GM12878 (cell line): Measurements from ENCODE around the gene FBF1. TPM values are rescaled to one million over a fixed set of nuclear protein-coding genes. Genes with fewer than 3 reads are reported as not detected.

Experiments used
- ATAC-seq: fragments of 200-7000 bp; cut with Tn5 transposase; 3 replicates; pipeline ENCODE4 v1.9.1; 2020; ENCODE audit warnings: mild to moderate bottlenecking, moderate library complexity
- BruUV-seq: library from RNA; stranded (reverse); fragments of 400-500 nt; replicated peaks from 2 replicates; lab custom pipeline; 2021; lab: Mats Ljungman, UMichigan
- CTCF ChIA-PET: fragments of 300-600 bp; sonication (Branson Sonifier 250); formaldehyde crosslinking; extraction: SDS; loops from one replicate; lab custom pipeline; 2021; ENCODE audit warnings: inconsistent platforms; lab: Yijun Ruan, JAX
- POLR2A ChIA-PET: fragments of 350-600 bp; formaldehyde crosslinking; extraction: SDS; loops from one replicate; lab custom pipeline; 2021; ENCODE audit warnings: inconsistent platforms; lab: Charles Lee
- RAD21 ChIA-PET: fragments of 300-600 bp; sonication (Branson Sonifier 250); formaldehyde crosslinking; loops from one replicate; lab custom pipeline; 2023; ENCODE audit warnings: antibody characterized with exemption; ENCODE audit not compliant: unreplicated experiment; lab: Charles Lee
- SMC1A ChIA-PET: fragments of 300-600 bp; sonication (Branson Sonifier 250); formaldehyde crosslinking; loops from one replicate; lab custom pipeline; 2023; ENCODE audit not compliant: unreplicated experiment, uncharacterized antibody; lab: Charles Lee
- DNase-seq: peaks from one replicate; pipeline ENCODE4 v3.0.0-alpha.2; 2011; ENCODE audit warnings: low read depth, low spot score
- FAIRE-seq: peaks from 3 replicates; lab custom pipeline; 2011; peaks lifted over from hg19 to GRCh38; lab: Jason Lieb, UNC
- H2AFZ ChIP-seq: 2 replicates; pipeline ENCODE4 v1.6.0; 2011; ENCODE audit warnings: low read depth, low read length, control low read depth; ENCODE audit not compliant: control insufficient read depth
- H3K27ac ChIP-seq: 2 replicates; pipeline ENCODE4 v1.5.1; 2011; ENCODE audit warnings: control low read depth; ENCODE audit not compliant: control insufficient read depth, insufficient read depth
- H3K27me3 ChIP-seq, 2 experiments: replicated peaks in 1 of 2; 2 replicates each; pipeline versions ENCODE4 v1.6.0 to v1.6.1; 2011; ENCODE audit warnings: low read length in 1 of 2; ENCODE audit not compliant: control insufficient read depth in 2 of 2, insufficient read depth in 2 of 2
- H3K36me3 ChIP-seq, 2 experiments: 2 replicates each; pipeline ENCODE4 v1.5.1; 2011; ENCODE audit warnings: low read length in 1 of 2; ENCODE audit not compliant: control insufficient read depth in 2 of 2, insufficient read depth in 2 of 2
- H3K4me1 ChIP-seq: 2 replicates; pipeline ENCODE4 v1.6.1; 2011; ENCODE audit warnings: mild to moderate bottlenecking, low read length, moderate library complexity, mixed read lengths; ENCODE audit not compliant: control insufficient read depth, insufficient read depth
- H3K4me2 ChIP-seq: 2 replicates; pipeline ENCODE4 v1.6.0; 2011; ENCODE audit warnings: control low read depth; ENCODE audit not compliant: control insufficient read depth, insufficient read depth
- H3K4me3 ChIP-seq: fragments of 200-600 bp; sonication (generic); 2 replicates; pipeline ENCODE4 v1.5.1; 2016
- H3K79me2 ChIP-seq: 2 replicates; pipeline ENCODE4 v1.6.0; 2011; ENCODE audit warnings: low read length; ENCODE audit not compliant: control insufficient read depth, insufficient read depth
- H3K9ac ChIP-seq: 2 replicates; pipeline ENCODE4 v1.8.0; 2011; ENCODE audit warnings: low read length, control low read depth, mixed read lengths; ENCODE audit not compliant: control insufficient read depth, insufficient read depth
- H3K9me3 ChIP-seq: replicated peaks from 3 replicates; pipeline ENCODE4 v1.5.1; 2011; ENCODE audit warnings: mild to moderate bottlenecking, low read length; ENCODE audit not compliant: control insufficient read depth, insufficient read depth
- H4K20me1 ChIP-seq: 2 replicates; pipeline ENCODE4 v1.6.0; 2011; ENCODE audit not compliant: control insufficient read depth, insufficient read depth
- ATF3 ChIP-seq: IDR thresholded peaks from 2 replicates; pipeline ENCODE4 v1.6.1; 2011; ENCODE audit warnings: low read depth, mild to moderate bottlenecking, low read length, moderate library complexity, borderline replicate concordance; ENCODE audit errors: extremely low read depth
- CBX5 ChIP-seq: sonication (generic); IDR thresholded peaks from 2 replicates; pipeline ENCODE4 v1.6.1; 2016; ENCODE audit warnings: low read depth, moderate library complexity, mild to moderate bottlenecking, inconsistent platforms
- CHD4 ChIP-seq: fragments of 200-600 bp; sonication (generic); IDR thresholded peaks from 2 replicates; pipeline ENCODE4 v1.6.1; 2016; ENCODE audit warnings: mild to moderate bottlenecking
- CTCF ChIP-seq, 3 experiments: IDR thresholded peaks in 2 of 3; conservative IDR thresholded peaks in 1 of 3; 2 replicates each; pipeline ENCODE4 v1.5.1; 2011; ENCODE audit warnings: low read depth in 3 of 3, low read length in 3 of 3, mild to moderate bottlenecking in 3 of 3, control low read depth in 2 of 3, moderate library complexity in 2 of 3, inconsistent platforms in 1 of 3, mixed read lengths in 1 of 3; ENCODE audit not compliant: control insufficient read depth in 2 of 3, insufficient read depth in 1 of 3; ENCODE audit errors: extremely low read depth in 1 of 3
- IKZF1 ChIP-seq: fragments of 450-650 bp; conservative IDR thresholded peaks from 2 replicates; pipeline ENCODE4 v1.6.1; 2017; ENCODE audit warnings: antibody characterized with exemption, mild to moderate bottlenecking
- MYC ChIP-seq: IDR thresholded peaks from 2 replicates; pipeline ENCODE4 v1.6.1; 2011; ENCODE audit warnings: mild to moderate bottlenecking, low read length, moderate library complexity, inconsistent platforms; ENCODE audit not compliant: insufficient read depth, insufficient replicate concordance, insufficient read length, severe bottlenecking
- NFYA ChIP-seq: IDR thresholded peaks from 2 replicates; pipeline ENCODE4 v1.6.1; 2011; ENCODE audit warnings: low read depth, mild to moderate bottlenecking, low read length, improper control_type of control experiment, borderline replicate concordance
- SKIL ChIP-seq: fragments of 450-650 bp; IDR thresholded peaks from 2 replicates; pipeline ENCODE4 v1.6.1; 2017; ENCODE audit warnings: mild to moderate bottlenecking, low read depth, inconsistent platforms; ENCODE audit not compliant: poor library complexity, severe bottlenecking
- ZBTB4 ChIP-seq: fragments of 450-650 bp; formaldehyde crosslinking; IDR thresholded peaks from 2 replicates; pipeline ENCODE4 v1.4.0; 2022; ENCODE audit warnings: mild to moderate bottlenecking, moderate library complexity
- WGBS: methylation state at CpG from one replicate; pipeline ENCODE4 v1.1.6; 2016; ENCODE audit warnings: low lambda C conversion rate; ENCODE audit not compliant: insufficient replicate concordance, insufficient coverage; ENCODE audit errors: missing lambda C conversion rate; 5-methylcytosine and 5-hydroxymethylcytosine counted together
- in situ Hi-C: fragments of 300-500 bp; cut with MboI; formaldehyde crosslinking; loops from 9 replicates; pipeline ENCODE4 v1.14.3; 2018; ENCODE audit warnings: mixed read lengths
- intact Hi-C: fragments of 100-400 bp; cut with micrococcal nuclease; formaldehyde crosslinking; loops from one replicate; pipeline ENCODE4 v1.14.2; 2022; ENCODE audit not compliant: unreplicated experiment
- polyA plus RNA-seq, 11 experiments: library from polyadenylated mRNA; depleted of rRNA in 4 of 11; unstranded in 6 of 11; stranded (reverse) in 5 of 11; fragments of >200 nt; fragmentation: Nextera tagmentation in 4 of 11; fragmentation: Illumina TruSeq in 1 of 11; extraction: Ambion mirVana in 4 of 11; extraction: Trizol in 1 of 11; gene quantifications; 1 replicate in 1 of 11; 2 replicates in 10 of 11; pipeline versions ENCODE4 v1.2.1 to v1.2.3, GENCODE V29; 2011 to 2016; ENCODE audit warnings: inconsistent platforms in 2 of 11, missing spikeins in 2 of 11, low read depth in 1 of 11
- total RNA-seq, 4 experiments: library from RNA; depleted of rRNA in 3 of 4; stranded (reverse); fragments of >200 nt in 3 of 4; fragmentation: Illumina TruSeq in 1 of 4; extraction: Trizol in 1 of 4; gene quantifications; 2 replicates each; pipeline versions ENCODE4 v1.2.1 to v1.2.3, GENCODE V29; 2013 to 2021

FBF1 gene
- total and polyA plus RNA-seq, 10 of the 15 experiments (the other 5 are each of a cell fraction or from before 2014, with no cell fraction given) = 0.29 to 15.0 (median 7.0) TPM

GRCh38 chr17:75919611-75920010 lies 21.2 kb downstream of the FBF1 start:
- no peak for ATAC-seq
- ChIA-PET CTCF (interaction anchor here (0.9 to 1.7 kb wide), 5 partner anchors 8 to 253 kb away, joined by 3 to 4 read pairs (median 3); partner anchors contain the start of genes RECQL5 and SAP30BP), RAD21 (no interaction called here), POLR2A (no interaction called here), SMC1A (no interaction called here)
- Histone ChIP-seq H3K27ac (no peak overlapping the region), H3K4me1 (no peaks in the 10 kb centered on the region), H3K36me3 (no peaks in the 10 kb centered on the region), H3K27me3 (no peaks in the 10 kb centered on the region), H3K9ac (no peak overlapping the region), H3K4me2 (no peak overlapping the region), H4K20me1 (no peaks in the 10 kb centered on the region), H3K9me3 (no peaks in the 10 kb centered on the region), H2AFZ (no peak overlapping the region), H3K79me2 (no peaks in the 10 kb centered on the region), H3K4me3 (no peak overlapping the region)
- BruUV-seq = no TSS peak
- no peak for DNase-seq
- no peak for FAIRE-seq
- intact Hi-C loops = no loop called here
- TF ChIP-seq NFYA (no peak), IKZF1 (no peak), MYC (no peak), CHD4 (no peak), CTCF (IDR thresholded peaks at IDR 0.05 in 2 of 3, conservative IDR thresholded peaks at IDR 0.05 in 1 of 3; ENCODE audit: control insufficient read depth in 2 of 3, extremely low read depth in 1 of 3, insufficient read depth in 1 of 3, low read depth in 3 of 3, low read length in 3 of 3) (no peak), ZBTB4 (no peak), SKIL (no peak), ATF3 (no peak), CBX5 (no peak)
- in situ Hi-C loops = no loop called here
- WGBS = 89% methylated on average over 17 of the region's 22 CpGs
